HS-27A (cell line): ENCODE results near the gene SESN2.
"Not testable (repeated sequence)": the region's sequence is repeated elsewhere in the genome, so short reads cannot be mapped to it uniquely, and the experiment has no call there.

Source experiments
- DNase-seq: peaks from one replicate; pipeline ENCODE4 v3.0.0-alpha.2; 2012; ENCODE audit warnings: low read depth, missing footprints

SESN2 gene

DNA sequence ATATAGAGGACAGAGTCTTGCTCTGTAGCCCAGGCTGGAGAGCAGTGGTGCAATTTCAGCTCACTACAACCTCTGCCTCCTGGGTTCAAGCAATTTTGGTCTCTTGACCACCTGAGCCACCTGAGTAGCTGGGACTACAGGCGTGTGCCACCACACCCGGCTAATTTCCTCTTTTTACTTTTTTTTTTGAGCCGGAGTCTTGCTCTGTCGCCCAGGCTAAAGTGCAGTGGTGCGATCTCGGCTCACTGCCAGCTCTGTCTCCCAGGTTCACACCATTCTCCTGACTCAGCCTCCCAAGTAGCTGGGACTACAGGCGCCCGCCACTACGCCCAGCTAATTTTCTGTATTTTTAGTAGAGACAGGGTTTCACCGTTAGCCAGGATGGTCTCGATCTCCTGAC, 68.1 kb downstream of the SESN2 start:
- DNase-seq, result not testable (repeated sequence)

DNA sequence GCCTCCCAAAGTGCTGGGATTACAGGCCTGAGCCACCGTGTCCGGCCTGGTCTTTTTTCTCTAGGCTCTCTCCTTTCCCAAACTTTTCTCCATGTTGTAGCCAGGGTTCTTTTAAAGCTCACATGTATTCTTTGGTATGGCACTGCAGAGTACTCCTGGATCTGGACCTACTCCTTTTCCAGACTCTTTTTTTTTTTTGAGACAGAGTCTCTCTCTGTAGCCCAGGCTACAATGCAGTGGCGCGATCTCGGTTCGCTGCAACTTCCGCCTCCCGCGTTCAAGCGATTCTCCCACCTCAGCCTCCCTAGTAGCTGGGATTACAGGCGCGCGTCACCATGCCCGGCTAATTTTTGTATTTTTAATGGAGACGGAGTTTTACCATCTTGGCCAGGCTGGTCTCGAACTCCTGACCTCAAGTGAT, 68.9 kb downstream of the SESN2 start:
- DNase-seq, result no peak

DNA sequence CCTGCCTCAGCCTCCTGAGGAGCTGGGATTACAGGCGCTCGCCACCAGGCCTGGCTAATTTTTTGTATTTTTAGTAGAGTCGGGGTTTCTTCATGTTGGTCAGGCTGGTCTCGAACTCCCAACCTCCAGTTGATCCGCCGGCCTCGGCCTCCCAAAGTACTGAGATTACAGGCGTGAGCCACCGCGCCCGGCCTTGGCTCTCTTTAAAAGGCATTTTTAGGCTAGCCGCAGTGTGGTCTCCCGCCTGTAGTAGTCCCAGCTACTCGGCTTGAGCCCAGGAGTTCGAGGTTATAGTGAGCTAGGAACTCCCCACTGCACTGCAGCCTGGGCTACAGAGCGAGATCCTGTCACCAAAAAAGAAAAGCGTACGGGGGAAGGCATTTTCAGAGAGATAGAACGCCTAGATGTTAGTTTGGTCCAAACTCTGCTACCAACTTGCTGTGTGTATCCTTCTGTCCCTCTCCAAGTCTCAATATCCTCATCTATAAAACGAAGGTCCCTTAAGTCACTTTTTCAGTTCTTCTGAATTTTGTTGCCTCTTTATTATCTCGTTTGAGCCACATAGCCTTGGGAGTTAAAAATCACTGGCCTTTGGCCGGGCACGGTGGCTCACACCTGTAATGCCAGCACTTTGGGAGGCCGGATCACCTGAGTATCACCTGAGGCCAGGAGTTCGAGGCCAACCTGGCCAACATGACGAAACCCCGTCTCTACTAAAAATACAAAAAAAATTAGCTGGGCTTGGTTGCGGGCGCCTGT, 70.3 kb downstream of the SESN2 start:
- DNase-seq, result no peak
